Measurements from ENCODE around the gene DOCK1. TPM values are rescaled to one million over a fixed set of nuclear protein-coding genes. Genes with fewer than 3 reads are reported as not detected.

Gene DOCK1
- total RNA-seq, 1 donor from 2014 or later, result 74.8 TPM

GRCh38 chr10:127378628-127379027 lies 473.4 kb downstream of the DOCK1 start:
- TF ChIP-seq CTCF (IDR thresholded peaks at IDR 0.05; ENCODE audit: unreplicated experiment), result no peak
- no peaks in the 10 kb centered on the region for H3K9me3 Mint-ChIP-seq
- no peak overlapping the region for H3K4me3 Mint-ChIP-seq
- no peaks in the 10 kb centered on the region for H3K27me3 Mint-ChIP-seq (ENCODE audit: low read depth)
- H3K4me1 Mint-ChIP-seq, result peaks cover 2% of the 10 kb centered on the region
- no peak overlapping the region for H3K27ac Mint-ChIP-seq
- H3K36me3 Mint-ChIP-seq, result peaks cover 30% of the 10 kb centered on the region
- no peak for DNase-seq (ENCODE audit: low spot score in 2 of 2, unreplicated experiment in 2 of 2)

- no peak for DNase-seq (ENCODE audit: low spot score in 2 of 2, unreplicated experiment in 2 of 2)
- H3K27me3 Mint-ChIP-seq (ENCODE audit: low read depth), result no peaks in the 10 kb centered on the region
- no peak overlapping the region for H3K4me3 Mint-ChIP-seq
- TF ChIP-seq CTCF (IDR thresholded peaks at IDR 0.05; ENCODE audit: unreplicated experiment), result no peak
- H3K9me3 Mint-ChIP-seq, result no peaks in the 10 kb centered on the region
- no peak overlapping the region for H3K27ac Mint-ChIP-seq
- H3K36me3 Mint-ChIP-seq, result peaks cover 30% of the 10 kb centered on the region
- no peaks in the 10 kb centered on the region for H3K4me1 Mint-ChIP-seq
These were observed 479.3 kb downstream of the DOCK1 start for GRCh38 chr10:127384532-127384931.

- Mint-ChIP-seq H3K4me1 (no peaks in the 10 kb centered on the region), H3K27ac (no peak overlapping the region), H3K36me3 (peaks cover 33% of the 10 kb centered on the region), H3K9me3 (no peaks in the 10 kb centered on the region), H3K27me3 (ENCODE audit: low read depth) (no peaks in the 10 kb centered on the region), H3K4me3 (no peak overlapping the region)
- DNase-seq (ENCODE audit: low spot score in 2 of 2, unreplicated experiment in 2 of 2), result no peak
- TF ChIP-seq CTCF (IDR thresholded peaks at IDR 0.05; ENCODE audit: unreplicated experiment), result no peak
These were observed 479.8 kb downstream of the DOCK1 start for GRCh38 chr10:127385066-127385465.

- no peaks in the 10 kb centered on the region for H3K9me3 Mint-ChIP-seq
- TF ChIP-seq CTCF (IDR thresholded peaks at IDR 0.05; ENCODE audit: unreplicated experiment), result no peak
- H3K27me3 Mint-ChIP-seq (ENCODE audit: low read depth), result no peaks in the 10 kb centered on the region
- no peak overlapping the region for H3K27ac Mint-ChIP-seq
- H3K4me3 Mint-ChIP-seq, result no peak overlapping the region
- no peaks in the 10 kb centered on the region for H3K4me1 Mint-ChIP-seq
- DNase-seq (ENCODE audit: low spot score in 2 of 2, unreplicated experiment in 2 of 2), result no peak
- H3K36me3 Mint-ChIP-seq, result peaks cover 34% of the 10 kb centered on the region
These were observed 481.5 kb downstream of the DOCK1 start for GRCh38 chr10:127386606-127387327.

GRCh38 chr10:127391875-127392274 lies 486.6 kb downstream of the DOCK1 start:
- no peak for DNase-seq (ENCODE audit: low spot score in 2 of 2, unreplicated experiment in 2 of 2)
- Mint-ChIP-seq H3K4me1 (peaks cover 4% of the 10 kb centered on the region), H3K4me3 (no peak overlapping the region), H3K36me3 (peaks cover 23% of the 10 kb centered on the region), H3K27ac (no peak overlapping the region), H3K9me3 (no peaks in the 10 kb centered on the region), H3K27me3 (ENCODE audit: low read depth) (no peaks in the 10 kb centered on the region)
- TF ChIP-seq CTCF (IDR thresholded peaks at IDR 0.05; ENCODE audit: unreplicated experiment), result no peak

Measured in mesothelial cell of epicardium (in vitro differentiated cells).